ENCODE measurements around the gene SLC19A1.
"Not testable (repeated sequence)": the region's sequence is repeated elsewhere in the genome, so short reads cannot be mapped to it uniquely, and the experiment has no call there.

SLC19A1 gene

DNA sequence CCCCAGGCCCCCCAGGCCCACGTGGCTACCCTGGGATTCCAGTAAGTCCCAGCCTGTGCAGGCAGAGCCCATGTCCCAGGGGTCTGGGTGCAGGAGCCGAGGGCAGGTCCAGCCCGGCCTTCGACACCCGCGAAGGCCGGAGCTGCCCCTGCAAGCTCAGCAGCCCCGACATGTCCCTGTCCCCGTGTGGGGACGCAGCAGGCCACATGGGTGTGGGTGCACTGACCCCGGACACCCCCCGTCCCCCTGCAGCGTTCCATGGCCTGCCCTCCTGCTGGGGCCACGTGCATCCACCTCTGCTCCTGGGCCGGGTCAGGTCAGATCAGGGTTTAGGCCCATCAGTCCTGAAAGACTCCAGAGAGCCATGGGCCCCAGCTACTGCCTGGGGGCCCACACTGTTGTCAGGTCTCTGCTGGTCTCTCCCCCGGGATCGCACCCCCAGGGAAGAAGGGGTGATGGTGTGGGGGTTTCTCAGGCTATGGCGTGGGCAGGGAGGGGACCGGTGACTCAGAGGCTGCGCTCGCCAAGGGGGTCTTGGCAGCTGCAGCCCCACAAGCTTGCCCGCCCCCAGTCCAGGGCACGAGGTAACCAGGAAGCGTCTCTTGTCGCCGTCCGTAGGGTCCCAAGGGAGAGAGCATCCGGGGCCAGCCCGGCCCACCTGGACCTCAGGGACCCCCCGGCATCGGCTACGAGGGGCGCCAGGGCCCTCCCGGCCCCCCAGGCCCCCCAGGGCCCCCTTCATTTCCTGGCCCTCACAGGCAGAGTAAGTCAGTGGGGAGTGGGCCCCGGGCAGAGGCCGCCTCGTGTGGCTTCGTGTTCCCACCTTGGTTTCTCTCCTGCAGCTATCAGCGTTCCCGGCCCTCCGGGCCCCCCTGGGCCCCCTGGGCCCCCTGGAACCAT lies 37.5 kb downstream of the SLC19A1 start:
- no peak for DNase-seq (ENCODE audit: low read depth)

DNA sequence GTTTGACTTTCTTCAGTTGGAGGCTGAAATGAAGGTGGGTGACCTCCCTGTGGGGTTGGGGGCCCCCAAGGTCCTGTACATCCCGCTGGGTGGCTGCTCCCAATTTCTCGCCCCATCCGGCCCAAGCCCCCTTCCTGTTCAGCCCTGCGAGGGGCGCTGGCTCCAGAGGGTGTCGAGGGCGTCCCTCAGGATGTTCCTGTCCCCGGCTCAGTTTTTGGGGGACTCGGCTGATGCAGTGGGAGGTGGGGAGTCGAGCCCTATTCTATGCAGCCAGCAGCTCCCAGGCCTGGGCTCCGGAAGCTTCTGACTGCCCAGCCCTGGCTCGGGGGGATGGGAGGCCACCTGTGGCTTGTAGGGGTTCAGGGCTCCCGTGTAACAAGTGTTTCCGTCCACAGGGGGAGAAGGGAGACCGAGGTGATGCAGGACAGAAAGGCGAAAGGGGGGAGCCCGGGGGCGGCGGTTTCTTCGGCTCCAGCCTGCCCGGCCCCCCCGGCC lies 38.2 kb downstream of the SLC19A1 start:
- no peak for DNase-seq (ENCODE audit: low read depth)

DNA sequence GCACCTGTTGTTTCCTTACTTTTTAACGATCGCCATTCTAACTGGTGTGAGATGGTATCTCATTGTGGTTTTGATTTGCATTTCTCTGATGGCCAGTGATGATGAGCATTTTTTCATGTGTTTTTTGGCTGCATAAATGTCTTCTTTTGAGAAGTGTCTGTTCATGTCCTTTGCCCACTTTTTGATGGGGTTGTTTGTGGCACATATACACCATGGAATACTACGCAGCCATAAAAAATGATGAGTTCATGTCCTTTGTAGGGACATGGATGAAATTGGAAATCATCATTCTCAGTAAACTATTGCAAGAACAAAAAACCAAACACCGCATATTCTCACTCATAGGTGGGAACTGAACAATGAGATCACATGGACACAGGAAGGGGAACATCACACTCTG lies 39.0 kb downstream of the SLC19A1 start:
- not testable (repeated sequence) for DNase-seq (ENCODE audit: low read depth)

DNA sequence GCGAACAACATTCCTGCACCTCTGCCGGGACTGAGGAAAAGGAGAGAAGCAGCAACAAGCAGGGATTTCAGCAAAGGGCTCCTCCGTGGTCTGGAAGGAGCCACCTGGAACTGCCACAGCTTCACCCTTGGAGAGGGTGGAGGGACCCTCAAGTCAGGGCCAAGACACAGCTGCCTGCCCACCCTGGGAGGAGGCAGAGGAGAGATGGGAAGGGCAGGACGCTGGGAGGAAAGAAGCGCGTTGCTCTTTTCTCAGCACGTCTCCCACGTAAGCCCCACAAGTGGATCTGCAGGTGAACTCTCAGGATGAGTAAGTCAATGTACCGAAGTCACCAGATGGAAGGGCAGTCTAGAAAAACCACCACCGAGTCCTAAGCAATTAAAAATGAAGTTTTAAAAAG lies 39.6 kb downstream of the SLC19A1 start:
- no peak for DNase-seq (ENCODE audit: low read depth)

DNA sequence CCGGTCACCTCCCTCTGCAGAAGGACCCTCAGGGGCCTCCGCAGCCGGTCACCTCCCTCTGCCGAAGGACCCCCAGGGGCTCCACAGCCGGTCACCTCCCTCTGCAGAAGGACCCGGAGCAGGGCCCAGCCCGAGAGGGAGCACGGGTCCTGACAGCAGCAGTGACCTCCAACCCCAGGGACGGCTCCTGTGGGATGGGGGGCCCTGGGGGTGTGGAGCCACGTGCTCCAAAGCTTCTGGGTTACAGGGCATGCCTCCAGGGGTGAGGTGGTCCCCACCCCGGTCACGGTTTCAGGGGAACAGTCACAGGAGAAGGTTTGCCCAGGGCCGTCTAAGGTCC lies 40.3 kb downstream of the SLC19A1 start:
- DNase-seq (ENCODE audit: low read depth), result no peak

DNA sequence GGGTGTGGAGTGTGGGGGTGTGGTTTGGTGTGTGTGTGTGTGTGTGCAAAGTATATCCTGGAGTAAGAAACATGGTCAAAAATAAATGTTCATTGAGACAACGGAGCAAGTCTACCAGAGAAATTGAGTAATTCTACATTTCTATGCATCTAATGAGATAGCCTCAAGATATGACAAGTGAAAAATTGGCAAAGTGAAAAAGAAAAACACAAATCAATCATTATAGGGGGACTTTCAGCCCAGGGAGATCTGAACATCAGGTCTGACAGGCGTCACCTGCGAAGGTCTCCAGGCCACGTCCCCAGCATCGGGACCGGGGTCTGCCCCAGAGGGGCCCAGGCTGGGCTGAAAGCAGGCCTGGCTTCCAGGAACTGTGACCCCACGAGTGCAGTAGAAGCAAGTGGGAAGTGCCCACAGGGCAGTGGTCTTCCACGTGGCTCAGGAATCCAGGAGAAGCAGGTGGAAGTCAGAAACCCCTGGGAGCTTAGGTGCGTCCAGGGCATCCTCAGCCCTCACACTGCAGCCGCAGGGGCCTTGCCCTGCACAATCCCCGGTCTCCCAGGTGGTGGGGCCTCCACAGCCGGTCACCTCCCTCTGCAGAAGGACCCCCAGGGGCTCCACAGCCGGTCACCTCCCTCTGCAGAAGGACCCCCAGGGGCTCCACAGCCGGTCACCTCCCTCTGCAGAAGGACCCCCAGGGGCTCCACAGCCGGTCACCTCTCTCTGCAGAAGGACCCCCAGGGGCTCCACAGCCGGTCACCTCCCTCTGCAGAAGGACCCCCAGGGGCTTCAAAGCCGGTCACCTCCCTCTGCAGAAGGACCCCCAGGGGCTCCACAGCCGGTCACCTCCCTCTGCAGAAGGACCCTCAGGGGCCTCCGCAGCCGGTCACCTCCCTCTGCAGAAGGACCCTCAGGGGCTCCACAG lies 40.9 kb downstream of the SLC19A1 start:
- not testable (repeated sequence) for DNase-seq (ENCODE audit: low read depth)

DNA sequence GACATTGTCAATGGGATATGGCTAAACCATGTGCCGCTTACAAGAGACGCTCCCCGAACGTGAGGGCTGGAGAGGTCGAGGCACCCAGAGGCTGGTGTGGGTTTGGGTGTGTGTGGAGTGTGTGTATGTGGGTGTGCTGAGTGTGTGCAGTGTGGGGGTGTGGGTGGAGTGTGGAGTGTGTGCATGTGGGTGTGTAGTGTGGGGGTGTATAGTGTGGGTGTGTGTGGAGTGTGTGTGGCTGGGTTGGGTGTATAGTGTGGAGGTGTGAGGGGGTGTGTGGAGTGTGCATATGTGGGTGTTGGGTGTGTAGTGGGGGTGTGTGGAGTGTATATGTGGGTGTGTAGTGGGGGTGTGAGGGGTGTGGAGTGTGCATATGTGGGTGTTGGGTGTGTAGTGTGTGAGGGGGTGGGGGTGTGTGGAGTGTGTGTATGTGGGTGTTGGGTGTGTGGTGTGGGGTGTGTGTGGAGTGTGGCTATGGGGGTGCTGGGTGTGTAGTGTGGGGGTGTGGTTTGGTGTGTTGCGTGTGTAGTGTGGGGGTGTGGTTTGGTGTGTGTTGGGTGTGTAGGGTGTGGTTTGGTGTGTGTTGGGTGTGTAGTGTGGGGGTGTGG lies 42.2 kb downstream of the SLC19A1 start:
- no peak for DNase-seq (ENCODE audit: low read depth)

DNA sequence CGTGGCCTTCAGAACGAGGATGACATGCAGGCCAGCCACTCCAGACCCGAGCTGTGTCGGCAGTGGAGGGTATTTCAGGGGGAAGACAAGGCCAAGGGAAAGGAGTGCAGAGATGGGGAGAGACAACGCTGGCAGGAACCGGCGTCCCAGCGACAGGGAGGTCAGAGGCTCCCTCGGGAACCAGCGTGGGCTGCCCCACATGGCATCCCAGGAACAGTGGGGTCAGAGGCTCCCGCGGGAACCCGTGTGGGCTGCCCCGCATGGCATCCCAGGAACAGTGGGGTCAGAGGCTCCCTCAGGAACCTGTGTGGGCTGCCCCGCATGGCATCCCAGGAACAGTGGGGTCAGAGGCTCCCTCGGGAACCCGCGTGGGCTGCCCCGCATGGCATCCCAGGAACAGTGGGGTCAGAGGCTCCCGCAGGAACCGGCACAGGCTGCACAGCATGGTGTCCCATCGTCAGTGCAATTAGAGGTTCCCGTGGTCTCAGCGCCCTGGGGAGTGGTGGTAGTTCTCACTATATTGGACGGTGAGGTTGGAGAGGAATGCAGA lies 43.0 kb downstream of the SLC19A1 start:
- DNase-seq (ENCODE audit: low read depth), result no peak

DNA sequence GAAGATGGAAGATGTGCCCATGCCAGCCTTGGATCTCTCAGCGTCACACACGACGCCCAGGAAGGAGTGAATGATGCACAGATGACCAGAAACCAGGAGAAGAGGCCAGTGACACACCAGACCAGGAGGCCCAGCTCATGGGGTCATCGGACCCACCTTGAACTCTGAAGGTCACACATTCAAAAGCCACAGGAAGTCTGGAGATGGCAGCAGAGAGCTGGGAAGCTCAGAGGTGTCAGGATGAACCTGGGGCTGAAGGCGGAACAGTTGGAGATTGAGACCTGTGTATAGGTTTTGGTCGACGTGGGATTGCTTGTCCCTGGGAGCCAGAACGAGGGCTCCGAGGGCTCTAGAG lies 43.6 kb downstream of the SLC19A1 start:
- DNase-seq (ENCODE audit: low read depth), result no peak

DNA sequence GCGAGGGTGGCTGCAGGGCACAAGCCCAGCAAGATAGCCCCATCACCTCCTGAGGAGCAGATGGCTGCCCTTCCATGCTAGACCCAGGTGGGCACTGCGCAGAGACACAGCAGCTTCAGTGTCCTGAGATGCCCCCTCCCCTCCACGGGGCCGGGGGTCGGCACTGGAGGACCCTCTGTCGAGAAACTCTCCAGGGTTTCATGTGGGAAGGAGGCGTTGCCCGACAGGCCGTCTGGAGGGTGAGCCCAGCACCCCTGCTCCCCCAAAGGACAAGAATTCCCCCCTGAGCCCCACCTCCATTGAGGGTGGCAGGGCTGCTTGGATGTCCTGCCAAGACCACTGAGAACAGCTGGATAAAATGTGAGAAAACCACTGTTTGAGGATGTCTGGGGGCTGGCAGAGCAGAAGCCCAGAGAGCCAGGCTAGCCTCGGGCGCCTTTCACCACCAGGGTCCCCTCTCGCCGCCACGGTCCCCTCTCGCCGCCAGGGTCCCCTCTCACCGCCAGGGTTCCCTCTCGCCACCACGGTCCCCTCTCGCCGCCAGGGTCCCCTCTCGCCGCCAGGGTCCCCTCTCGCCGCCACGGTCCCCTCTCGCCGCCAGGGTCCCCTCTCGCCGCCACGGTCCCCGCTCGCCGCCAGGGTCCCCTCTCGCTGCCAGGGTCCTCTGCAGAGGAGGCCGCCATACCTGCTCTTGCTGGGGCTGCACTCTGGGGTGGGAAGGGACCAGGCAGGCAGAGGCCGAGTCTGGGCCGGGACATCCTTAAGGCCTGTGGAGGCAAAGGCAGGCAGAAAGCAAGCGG lies 44.2 kb downstream of the SLC19A1 start:
- DNase-seq (ENCODE audit: low read depth), result no peak

DNA sequence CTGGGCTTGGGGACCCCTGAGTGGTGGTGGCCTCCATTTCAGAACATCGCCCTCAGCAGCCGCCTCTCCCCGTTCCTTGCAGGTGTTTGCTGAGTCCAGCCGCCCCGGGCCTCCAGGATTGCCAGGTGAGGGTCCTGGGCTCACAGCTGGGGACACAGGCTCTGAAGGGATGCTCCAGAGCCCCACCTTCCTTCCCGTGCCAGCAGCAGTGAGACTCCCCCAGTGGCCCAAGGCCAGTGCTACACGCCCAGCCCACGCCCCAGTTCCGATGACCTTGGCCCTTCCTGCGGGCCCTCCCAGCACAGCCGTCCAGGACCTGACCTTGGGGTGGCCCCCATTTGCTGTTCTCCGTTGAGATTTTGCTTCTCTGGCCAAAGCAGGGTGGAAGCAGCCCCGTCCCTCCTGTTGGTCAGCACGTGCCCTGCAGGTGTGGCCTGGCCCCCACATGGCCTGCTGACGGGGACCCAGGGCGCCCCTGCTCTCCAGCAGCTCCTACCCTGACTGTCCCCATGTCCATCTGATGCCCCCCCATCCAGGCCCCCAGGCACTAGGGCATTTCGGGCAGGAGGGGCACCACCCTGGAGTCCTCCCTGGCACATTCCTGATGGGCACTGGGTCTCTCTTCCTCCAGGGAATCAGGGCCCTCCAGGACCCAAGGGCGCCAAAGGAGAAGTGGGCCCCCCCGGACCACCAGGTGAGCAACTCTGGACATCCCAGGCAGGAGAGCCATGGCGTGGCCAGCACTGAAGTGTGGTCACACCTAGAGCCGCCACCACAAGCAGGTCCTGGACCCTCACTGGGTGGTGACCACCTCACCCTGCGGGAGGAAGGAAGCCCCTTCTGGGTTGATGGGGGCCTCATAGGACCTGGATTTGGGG lies 45.0 kb downstream of the SLC19A1 start:
- no peak for DNase-seq (ENCODE audit: low read depth)

DNA sequence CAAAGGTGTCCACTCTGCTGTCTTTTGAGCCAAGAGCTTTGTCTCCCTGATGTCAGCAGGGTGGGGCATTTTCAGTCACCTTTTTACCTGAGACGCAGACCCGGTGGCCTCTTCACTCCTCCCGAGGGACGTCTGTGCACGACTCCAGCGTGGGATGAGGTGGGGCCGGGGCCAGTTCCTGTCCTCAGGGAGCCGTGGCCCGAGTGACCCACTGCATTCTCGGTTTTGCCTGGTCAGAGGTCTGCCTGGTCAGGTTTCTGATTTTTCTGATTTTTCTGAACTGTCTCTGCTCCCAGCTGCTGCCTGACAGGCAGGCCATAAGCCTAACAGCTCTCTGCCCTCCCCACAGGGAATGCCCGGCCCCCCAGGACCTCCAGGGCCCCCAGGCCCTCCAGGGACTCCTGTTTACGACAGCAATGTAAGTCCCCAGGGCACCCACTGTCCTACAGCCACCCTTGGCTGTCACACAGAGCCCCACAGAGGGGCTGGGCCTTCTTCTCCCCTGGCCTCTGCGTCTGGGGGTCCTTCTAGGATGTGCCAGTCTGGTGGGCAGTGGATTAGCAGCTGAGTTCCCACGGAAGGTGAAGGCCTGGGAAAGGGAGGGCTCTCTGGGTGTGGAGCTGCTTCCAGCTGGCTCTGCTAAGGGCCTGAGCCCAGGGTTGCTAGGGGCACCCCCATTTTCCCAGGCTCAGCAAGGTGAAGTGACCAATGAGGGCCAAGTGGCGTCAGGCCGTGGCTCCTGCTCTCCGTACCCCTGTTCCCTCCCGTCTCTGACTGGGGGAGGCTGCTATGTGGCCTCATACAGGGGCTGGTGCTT lies 45.9 kb downstream of the SLC19A1 start:
- no peak for DNase-seq (ENCODE audit: low read depth)

DNA sequence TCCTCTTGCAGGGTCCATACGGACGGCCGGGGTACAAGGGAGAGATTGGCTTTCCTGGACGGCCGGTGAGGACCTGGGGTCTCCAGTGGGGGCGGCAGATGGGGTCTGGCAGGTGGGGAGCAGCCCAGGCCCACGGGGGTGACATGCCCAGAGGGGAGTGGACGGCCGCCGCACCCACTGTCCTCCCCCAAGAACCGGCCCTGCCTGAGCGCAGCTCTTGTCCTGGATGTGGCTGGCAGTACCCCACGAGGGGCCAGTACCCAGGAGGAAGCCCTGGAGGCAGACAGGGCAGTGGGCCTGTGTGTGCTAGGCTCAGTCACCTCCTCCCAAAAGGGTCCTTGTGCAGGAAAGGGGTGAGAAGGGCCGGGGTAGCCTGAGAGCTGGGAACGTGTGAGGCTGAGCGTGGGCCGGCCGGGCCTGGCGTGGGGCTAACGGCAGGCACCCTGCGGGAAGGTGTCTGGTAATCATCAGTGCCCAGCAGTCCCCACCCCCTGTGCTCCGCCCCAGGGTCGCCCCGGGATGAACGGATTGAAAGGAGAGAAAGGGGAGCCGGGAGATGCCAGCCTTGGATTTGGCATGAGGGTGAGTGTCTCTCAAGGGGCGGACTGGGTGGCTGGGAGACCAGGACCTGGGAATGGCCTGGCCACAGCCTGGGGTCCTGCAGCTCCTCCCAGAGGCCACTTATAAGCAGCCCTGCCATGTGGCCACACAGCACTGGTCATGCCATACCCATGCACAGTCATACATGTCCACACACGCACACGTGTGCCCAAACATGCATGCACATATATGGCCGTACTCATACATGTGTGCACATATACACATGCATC lies 47.2 kb downstream of the SLC19A1 start:
- DNase-seq (ENCODE audit: low read depth), result no peak

DNA sequence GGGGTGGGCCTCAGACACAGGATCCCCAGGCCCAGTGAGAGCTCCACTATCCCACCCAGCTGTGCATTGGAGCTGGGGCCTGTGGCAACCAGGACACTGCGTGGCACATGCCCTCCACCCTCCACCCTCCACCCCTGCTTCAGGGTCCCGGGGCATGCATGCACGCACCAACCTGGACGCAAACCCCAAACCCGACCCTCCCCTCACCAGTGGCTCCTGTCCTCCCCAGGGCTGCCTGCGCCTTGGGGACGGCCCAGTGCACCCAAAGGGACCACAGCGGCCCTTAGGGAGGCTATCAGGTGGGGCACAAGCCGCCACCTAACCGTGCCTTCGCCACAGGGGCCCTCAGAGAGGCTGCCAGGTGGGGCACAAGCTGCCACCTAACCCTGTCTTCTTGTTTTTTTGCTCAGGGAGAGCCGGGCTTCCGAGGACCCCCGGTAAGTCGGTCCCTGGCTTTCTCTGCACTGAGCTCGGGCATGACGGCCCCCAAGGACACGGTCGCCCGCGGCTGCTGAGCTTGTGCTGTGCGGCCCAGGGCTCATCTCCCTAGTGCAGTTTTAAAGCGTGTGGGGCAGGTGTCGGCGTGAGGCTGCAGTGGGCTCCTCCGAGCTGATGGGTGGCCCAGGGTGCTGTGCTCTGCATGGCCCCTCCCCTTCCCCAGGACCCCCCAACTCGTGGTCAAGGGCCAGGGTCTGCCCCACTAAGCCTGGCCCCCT lies 47.9 kb downstream of the SLC19A1 start:
- no peak for DNase-seq (ENCODE audit: low read depth)

DNA sequence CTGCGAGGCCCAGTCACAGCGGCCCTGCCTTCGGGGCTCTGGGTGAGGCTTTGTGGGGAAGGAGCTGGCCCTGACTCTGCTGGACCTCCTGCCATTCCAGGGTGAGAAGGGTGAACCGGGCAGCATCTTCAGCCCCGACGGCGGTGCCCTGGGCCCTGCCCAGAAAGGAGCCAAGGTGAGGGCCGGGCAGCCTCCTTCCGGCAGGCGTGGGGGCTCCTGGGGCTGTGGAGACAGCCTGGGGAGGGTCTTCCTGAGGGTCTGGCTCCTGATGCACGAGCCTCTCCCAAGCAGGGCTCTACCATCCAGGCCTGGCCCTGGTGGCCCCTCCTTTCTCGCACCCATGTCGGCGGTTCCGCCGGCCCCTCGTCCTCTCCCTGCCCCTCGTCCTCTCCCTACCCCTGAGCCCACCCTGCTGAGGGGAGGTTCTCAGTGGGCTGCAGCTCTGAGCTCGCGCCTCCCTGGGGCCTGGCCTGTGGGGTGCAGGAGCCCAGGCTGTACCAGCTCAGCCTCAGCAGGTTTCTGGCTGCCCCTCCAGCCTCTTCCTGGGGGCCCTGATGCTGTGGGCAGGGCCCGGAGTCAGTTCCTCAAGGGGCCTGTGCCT lies 48.7 kb downstream of the SLC19A1 start:
- DNase-seq (ENCODE audit: low read depth), result no peak

DNA sequence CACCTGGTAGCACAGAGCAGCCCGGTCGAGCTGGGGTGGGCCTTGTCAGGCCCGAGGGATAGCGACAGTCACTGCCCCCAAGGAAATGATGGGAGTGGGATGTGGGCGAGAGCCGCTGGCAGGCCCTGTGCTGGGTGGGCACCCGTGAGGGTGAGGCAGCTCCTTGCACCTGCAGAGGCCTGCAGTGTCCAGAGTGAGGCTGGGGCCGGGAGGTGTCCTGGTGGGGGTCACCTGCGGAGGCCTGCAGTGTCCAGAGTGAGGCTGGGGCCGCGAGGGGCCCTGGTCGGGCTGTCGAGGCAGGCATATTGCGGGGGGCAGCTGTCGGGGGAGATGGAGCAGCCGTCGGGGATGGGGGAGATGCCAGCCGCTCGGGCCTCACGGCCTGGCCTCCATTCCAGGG lies 49.5 kb downstream of the SLC19A1 start:
- no peak for DNase-seq (ENCODE audit: low read depth)

DNA sequence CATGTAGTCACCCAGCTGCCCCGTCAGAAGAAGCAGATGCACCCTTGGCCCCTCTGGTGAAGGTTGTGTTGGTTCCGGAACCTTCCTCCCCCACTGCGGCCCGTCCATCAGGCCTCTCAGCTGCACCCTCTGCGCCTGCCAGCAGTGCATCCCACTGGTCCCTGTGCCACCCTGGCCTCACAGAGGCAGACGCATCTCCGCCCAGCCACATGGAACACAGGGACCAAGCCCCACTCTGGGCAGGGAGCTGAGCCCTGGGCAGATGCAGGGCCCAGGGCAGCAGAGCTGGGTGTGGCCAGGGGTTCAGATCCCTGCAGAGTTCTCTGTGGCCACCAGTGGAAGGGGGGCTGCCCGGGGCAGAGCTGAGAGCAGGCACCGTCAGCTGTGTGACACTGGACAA lies 50.6 kb downstream of the SLC19A1 start:
- DNase-seq (ENCODE audit: low read depth), result no peak

DNA sequence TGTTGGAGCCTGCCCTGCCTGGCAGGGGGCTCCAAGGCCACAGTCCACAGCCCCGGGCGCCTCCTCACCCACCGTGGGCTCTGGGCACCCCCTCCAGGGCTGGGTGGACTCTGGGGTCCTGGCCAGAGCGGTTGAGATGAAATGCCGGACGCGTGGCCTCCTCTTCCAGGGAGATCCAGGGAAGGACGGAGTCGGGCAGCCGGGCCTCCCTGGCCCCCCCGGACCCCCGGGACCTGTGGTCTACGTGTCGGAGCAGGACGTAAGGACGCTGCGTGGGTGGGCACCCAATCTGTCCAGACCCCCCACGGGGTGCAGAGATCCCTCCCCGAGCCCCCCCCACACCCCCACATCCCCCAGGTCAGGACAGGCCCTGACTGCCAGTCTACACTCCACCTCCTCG lies 51.2 kb downstream of the SLC19A1 start:
- DNase-seq (ENCODE audit: low read depth), result no peak

All from stimulated activated CD8-positive, alpha-beta memory T cell treated with anti-CD3 and anti-CD28 coated beads, Interleukin-7, amount 100 ng/mL, for 24 hours (primary cell).